GM12878 (cell line): ENCODE data around the gene EPHB2. TPM values are rescaled to one million over a fixed set of nuclear protein-coding genes. Genes with fewer than 3 reads are reported as not detected.

Source experiments
- ATAC-seq: fragments of 200-7000 bp; cut with Tn5 transposase; 3 replicates; pipeline ENCODE4 v1.9.1; 2020; ENCODE audit warnings: mild to moderate bottlenecking, moderate library complexity
- BruUV-seq: library from RNA; stranded (reverse); fragments of 400-500 nt; replicated peaks from 2 replicates; lab custom pipeline; 2021; lab: Mats Ljungman, UMichigan
- CTCF ChIA-PET: fragments of 300-600 bp; sonication (Branson Sonifier 250); formaldehyde crosslinking; extraction: SDS; loops from one replicate; lab custom pipeline; 2021; ENCODE audit warnings: inconsistent platforms; lab: Yijun Ruan, JAX
- POLR2A ChIA-PET: fragments of 350-600 bp; formaldehyde crosslinking; extraction: SDS; loops from one replicate; lab custom pipeline; 2021; ENCODE audit warnings: inconsistent platforms; lab: Charles Lee
- RAD21 ChIA-PET: fragments of 300-600 bp; sonication (Branson Sonifier 250); formaldehyde crosslinking; loops from one replicate; lab custom pipeline; 2023; ENCODE audit warnings: antibody characterized with exemption; ENCODE audit not compliant: unreplicated experiment; lab: Charles Lee
- SMC1A ChIA-PET: fragments of 300-600 bp; sonication (Branson Sonifier 250); formaldehyde crosslinking; loops from one replicate; lab custom pipeline; 2023; ENCODE audit not compliant: unreplicated experiment, uncharacterized antibody; lab: Charles Lee
- DNase-seq: peaks from one replicate; pipeline ENCODE4 v3.0.0-alpha.2; 2011; ENCODE audit warnings: low read depth, low spot score
- FAIRE-seq: peaks from 3 replicates; lab custom pipeline; 2011; peaks lifted over from hg19 to GRCh38; lab: Jason Lieb, UNC
- H2AFZ ChIP-seq: 2 replicates; pipeline ENCODE4 v1.6.0; 2011; ENCODE audit warnings: low read depth, low read length, control low read depth; ENCODE audit not compliant: control insufficient read depth
- H3K27ac ChIP-seq: 2 replicates; pipeline ENCODE4 v1.5.1; 2011; ENCODE audit warnings: control low read depth; ENCODE audit not compliant: control insufficient read depth, insufficient read depth
- H3K27me3 ChIP-seq, 2 experiments: replicated peaks in 1 of 2; 2 replicates each; pipeline versions ENCODE4 v1.6.0 to v1.6.1; 2011; ENCODE audit warnings: low read length in 1 of 2; ENCODE audit not compliant: control insufficient read depth in 2 of 2, insufficient read depth in 2 of 2
- H3K36me3 ChIP-seq, 2 experiments: 2 replicates each; pipeline ENCODE4 v1.5.1; 2011; ENCODE audit warnings: low read length in 1 of 2; ENCODE audit not compliant: control insufficient read depth in 2 of 2, insufficient read depth in 2 of 2
- H3K4me1 ChIP-seq: 2 replicates; pipeline ENCODE4 v1.6.1; 2011; ENCODE audit warnings: mild to moderate bottlenecking, low read length, moderate library complexity, mixed read lengths; ENCODE audit not compliant: control insufficient read depth, insufficient read depth
- H3K4me2 ChIP-seq: 2 replicates; pipeline ENCODE4 v1.6.0; 2011; ENCODE audit warnings: control low read depth; ENCODE audit not compliant: control insufficient read depth, insufficient read depth
- H3K4me3 ChIP-seq: fragments of 200-600 bp; sonication (generic); 2 replicates; pipeline ENCODE4 v1.5.1; 2016
- H3K79me2 ChIP-seq: 2 replicates; pipeline ENCODE4 v1.6.0; 2011; ENCODE audit warnings: low read length; ENCODE audit not compliant: control insufficient read depth, insufficient read depth
- H3K9ac ChIP-seq: 2 replicates; pipeline ENCODE4 v1.8.0; 2011; ENCODE audit warnings: low read length, control low read depth, mixed read lengths; ENCODE audit not compliant: control insufficient read depth, insufficient read depth
- H3K9me3 ChIP-seq: replicated peaks from 3 replicates; pipeline ENCODE4 v1.5.1; 2011; ENCODE audit warnings: mild to moderate bottlenecking, low read length; ENCODE audit not compliant: control insufficient read depth, insufficient read depth
- H4K20me1 ChIP-seq: 2 replicates; pipeline ENCODE4 v1.6.0; 2011; ENCODE audit not compliant: control insufficient read depth, insufficient read depth
- BHLHE40 ChIP-seq, 2 experiments: fragments of 450-650 bp in 1 of 2; IDR thresholded peaks; 2 replicates each; pipeline ENCODE4 v1.6.1; 2011 to 2017; ENCODE audit warnings: low read depth in 2 of 2, borderline replicate concordance in 1 of 2, improper control_type of control experiment in 1 of 2, low read length in 1 of 2, mild to moderate bottlenecking in 1 of 2
- E2F4 ChIP-seq: IDR thresholded peaks from 2 replicates; pipeline ENCODE4 v1.6.1; 2012; ENCODE audit warnings: low read depth, low read length, improper control_type of control experiment
- ETV6 ChIP-seq, 2 experiments: fragments of 450-650 bp in 1 of 2; IDR thresholded peaks in 1 of 2; conservative IDR thresholded peaks in 1 of 2; 2 replicates each; pipeline ENCODE4 v1.6.1; 2014; ENCODE audit warnings: antibody characterized with exemption in 1 of 2, borderline replicate concordance in 1 of 2, low read depth in 1 of 2, mild to moderate bottlenecking in 1 of 2, moderate library complexity in 1 of 2
- HDAC2 ChIP-seq: fragments of 200-600 bp; sonication (generic); IDR thresholded peaks from 2 replicates; pipeline ENCODE4 v1.6.1; 2017
- KDM1A ChIP-seq: fragments of 200-600 bp; sonication (generic); IDR thresholded peaks from 2 replicates; pipeline ENCODE4 v1.6.1; 2016; ENCODE audit warnings: borderline replicate concordance
- LARP7 ChIP-seq: fragments of 450-650 bp; IDR thresholded peaks from 2 replicates; pipeline ENCODE4 v1.6.1; 2017; ENCODE audit warnings: mild to moderate bottlenecking
- MAX ChIP-seq: IDR thresholded peaks from 2 replicates; pipeline ENCODE4 v1.6.1; 2012; ENCODE audit warnings: low read depth, low read length, improper control_type of control experiment
- MYB ChIP-seq: fragments of 150-350 bp; IDR thresholded peaks from 2 replicates; pipeline ENCODE4 v1.6.1; 2014; ENCODE audit warnings: mild to moderate bottlenecking, low read depth, low read length, borderline replicate concordance
- NR2F1 ChIP-seq: fragments of 450-650 bp; conservative IDR thresholded peaks from 2 replicates; pipeline ENCODE4 v1.6.1; 2017; ENCODE audit warnings: mild to moderate bottlenecking
- PKNOX1 ChIP-seq: fragments of 450-650 bp; IDR thresholded peaks from 2 replicates; pipeline ENCODE4 v1.6.1; 2016; ENCODE audit warnings: mild to moderate bottlenecking
- POLR2A ChIP-seq: IDR thresholded peaks from 2 replicates; pipeline ENCODE4 v1.6.1; 2011; ENCODE audit warnings: low read depth, mild to moderate bottlenecking, low read length
- POLR2AphosphoS5 ChIP-seq: IDR thresholded peaks from 2 replicates; pipeline ENCODE4 v1.6.1; 2011; ENCODE audit warnings: mild to moderate bottlenecking, low read length, inconsistent platforms
- PRDM15 ChIP-seq: fragments of 450-650 bp; formaldehyde crosslinking; IDR thresholded peaks from 2 replicates; pipeline ENCODE4 v1.4.0; 2020; ENCODE audit warnings: mild to moderate bottlenecking, moderate library complexity
- RB1 ChIP-seq: fragments of 450-650 bp; formaldehyde crosslinking; IDR thresholded peaks from 2 replicates; pipeline ENCODE4 v1.6.1; 2017; ENCODE audit warnings: mild to moderate bottlenecking, borderline replicate concordance
- SMAD5 ChIP-seq: IDR thresholded peaks from 2 replicates; pipeline ENCODE4 v1.6.1; 2016; ENCODE audit warnings: antibody characterized with exemption, low read depth
- SRF ChIP-seq, 2 experiments: IDR thresholded peaks; 2 replicates each; pipeline ENCODE4 v1.6.1; 2011; ENCODE audit warnings: low read depth in 2 of 2, low read length in 2 of 2, mild to moderate bottlenecking in 1 of 2, moderate library complexity in 1 of 2
- TARDBP ChIP-seq: IDR thresholded peaks from 2 replicates; pipeline ENCODE4 v1.6.1; 2016; ENCODE audit warnings: borderline replicate concordance
- ZNF217 ChIP-seq: fragments of 450-650 bp; IDR thresholded peaks from 2 replicates; pipeline ENCODE4 v1.6.1; 2017; ENCODE audit warnings: antibody characterized with exemption, mild to moderate bottlenecking
- WGBS: methylation state at CpG from one replicate; pipeline ENCODE4 v1.1.6; 2016; ENCODE audit warnings: low lambda C conversion rate; ENCODE audit not compliant: insufficient replicate concordance, insufficient coverage; ENCODE audit errors: missing lambda C conversion rate; 5-methylcytosine and 5-hydroxymethylcytosine counted together
- in situ Hi-C: fragments of 300-500 bp; cut with MboI; formaldehyde crosslinking; loops from 9 replicates; pipeline ENCODE4 v1.14.3; 2018; ENCODE audit warnings: mixed read lengths
- intact Hi-C: fragments of 100-400 bp; cut with micrococcal nuclease; formaldehyde crosslinking; loops from one replicate; pipeline ENCODE4 v1.14.2; 2022; ENCODE audit not compliant: unreplicated experiment
- polyA plus RNA-seq, 11 experiments: library from polyadenylated mRNA; depleted of rRNA in 4 of 11; unstranded in 6 of 11; stranded (reverse) in 5 of 11; fragments of >200 nt; fragmentation: Nextera tagmentation in 4 of 11; fragmentation: Illumina TruSeq in 1 of 11; extraction: Ambion mirVana in 4 of 11; extraction: Trizol in 1 of 11; gene quantifications; 1 replicate in 1 of 11; 2 replicates in 10 of 11; pipeline versions ENCODE4 v1.2.1 to v1.2.3, GENCODE V29; 2011 to 2016; ENCODE audit warnings: inconsistent platforms in 2 of 11, missing spikeins in 2 of 11, low read depth in 1 of 11
- total RNA-seq, 4 experiments: library from RNA; depleted of rRNA in 3 of 4; stranded (reverse); fragments of >200 nt in 3 of 4; fragmentation: Illumina TruSeq in 1 of 4; extraction: Trizol in 1 of 4; gene quantifications; 2 replicates each; pipeline versions ENCODE4 v1.2.1 to v1.2.3, GENCODE V29; 2013 to 2021

Gene EPHB2
- total and polyA plus RNA-seq, 10 of the 15 experiments (the other 5 are each of a cell fraction or from before 2014, with no cell fraction given): 0.13 to 3.3 (median 0.92) TPM

- H3K9me3 ChIP-seq: no peaks in the 10 kb centered on the region
- H3K36me3 ChIP-seq: no peaks in the 10 kb centered on the region
- no peak overlapping the region for H3K4me3 ChIP-seq
- no peak overlapping the region for H3K9ac ChIP-seq
- no peaks in the 10 kb centered on the region for H4K20me1 ChIP-seq
- TF ChIP-seq TARDBP: no peak
- no peak for TF ChIP-seq HDAC2
- no peak for TF ChIP-seq KDM1A
- no peak for TF ChIP-seq ETV6 (conservative IDR thresholded peaks at IDR 0.05 in 1 of 2, IDR thresholded peaks at IDR 0.05 in 1 of 2; ENCODE audit: borderline replicate concordance in 1 of 2, low read depth in 1 of 2)
- TF ChIP-seq MYB: no peak
- TF ChIP-seq SRF (IDR thresholded peaks at IDR 0.05; ENCODE audit: low read depth in 2 of 2, low read length in 2 of 2): no peak
- no peak for TF ChIP-seq BHLHE40 (IDR thresholded peaks at IDR 0.05; ENCODE audit: borderline replicate concordance in 1 of 2, low read depth in 2 of 2, low read length in 1 of 2)
- no peak for TF ChIP-seq RB1
- no peak for TF ChIP-seq POLR2A
- no peak for TF ChIP-seq LARP7
- TF ChIP-seq E2F4: no peak
- no peak for TF ChIP-seq SMAD5
- TF ChIP-seq POLR2AphosphoS5: no peak
- no peak for TF ChIP-seq PKNOX1
- TF ChIP-seq PRDM15 (CRISPR knock-in tag): no peak
- no peak for TF ChIP-seq NR2F1
- no peak for TF ChIP-seq ZNF217
- no peak for TF ChIP-seq MAX
- FAIRE-seq (no peak), DNase-seq (no peak), ATAC-seq (no peak)
- intact Hi-C loops (no loop called here), in situ Hi-C loops (no loop called here)
- ChIA-PET CTCF (no interaction called here), RAD21 (no interaction called here), SMC1A (no interaction called here), POLR2A (no interaction called here)
- no peaks in the 10 kb centered on the region for H3K79me2 ChIP-seq
- H2AFZ ChIP-seq: no peak overlapping the region
- H3K27me3 ChIP-seq: peaks cover 1 to 2% of the 10 kb centered on the region in 2 experiments; a peak in 2 of 4 replicates
- no peak overlapping the region for H3K27ac ChIP-seq
- BruUV-seq: no TSS peak
- H3K4me1 ChIP-seq: no peaks in the 10 kb centered on the region
- no peak overlapping the region for H3K4me2 ChIP-seq
- WGBS: 20% methylated on average over 6 of the region's 6 CpGs
These were observed 81.9 kb downstream of the EPHB2 start for GRCh38 chr1:22792396-22793160.
